Brain microvascular endothelial cell (primary cell): Measurements from ENCODE around the gene FGF8.

Experiments used
- DNase-seq: peaks from one replicate; pipeline ENCODE4 v3.0.0-alpha.2; 2020
- H3K27ac ChIP-seq: fragments of 250-450 bp; sonication (Bioruptor Pico); 2 replicates; pipeline ENCODE4 v1.5.1; 2020; ENCODE audit warnings: mild to moderate bottlenecking, moderate library complexity
- H3K27me3 ChIP-seq: fragments of 250-450 bp; sonication (Bioruptor Pico); replicated peaks from 2 replicates; pipeline ENCODE4 v1.5.1; 2020; ENCODE audit warnings: mild to moderate bottlenecking
- H3K36me3 ChIP-seq: fragments of 250-450 bp; sonication (Bioruptor Pico); replicated peaks from 2 replicates; pipeline ENCODE4 v1.5.1; 2020; ENCODE audit warnings: mild to moderate bottlenecking
- H3K4me3 ChIP-seq: 2 replicates; pipeline ENCODE4 v1.5.1; 2011; ENCODE audit warnings: low read depth, mild to moderate bottlenecking, control low read depth, low read length, moderate library complexity
- CTCF ChIP-seq: IDR thresholded peaks from 2 replicates; pipeline ENCODE4 v1.5.1; 2011; ENCODE audit warnings: low read depth, mild to moderate bottlenecking, moderate library complexity, low read length, control low read depth, inconsistent platforms; ENCODE audit errors: missing control alignments
- in situ Hi-C: cut with HindIII; loops from 2 replicates; pipeline ENCODE4 v1.10.0; 2017; ENCODE audit warnings: low sequenced_read_pairs, low pct_ligation_motif_present

Gene FGF8

GRCh38 chr10:101748496-101748895, 27.4 kb downstream of the FGF8 start:
- TF ChIP-seq CTCF = no peak
- H3K4me3 ChIP-seq = no peak overlapping the region
- no peak overlapping the region for H3K27ac ChIP-seq
- no peaks in the 10 kb centered on the region for H3K27me3 ChIP-seq
- H3K36me3 ChIP-seq = no peaks in the 10 kb centered on the region
- in situ Hi-C loops = no loop called here
- no peak for DNase-seq

- DNase-seq = no peak
- in situ Hi-C loops = no loop called here
- no peak overlapping the region for H3K4me3 ChIP-seq
- no peak for TF ChIP-seq CTCF
- H3K27me3 ChIP-seq = peaks cover 3% of the 10 kb centered on the region
- no peaks in the 10 kb centered on the region for H3K36me3 ChIP-seq
- H3K27ac ChIP-seq = no peak overlapping the region
Measured at GRCh38 chr10:101745074-101745696, 30.7 kb downstream of the FGF8 start.

- Histone ChIP-seq H3K36me3 (no peaks in the 10 kb centered on the region), H3K27me3 (peaks cover 3% of the 10 kb centered on the region)
- TF ChIP-seq CTCF = no peak
Measured at GRCh38 chr10:101744267-101744666, 31.6 kb downstream of the FGF8 start.

GRCh38 chr10:101741938-101742337, 34.0 kb downstream of the FGF8 start:
- in situ Hi-C loops = no loop called here
- TF ChIP-seq CTCF = no peak
- Histone ChIP-seq H3K4me3 (no peak overlapping the region), H3K36me3 (no peaks in the 10 kb centered on the region), H3K27ac (no peak overlapping the region), H3K27me3 (peaks cover 3% of the 10 kb centered on the region)
- DNase-seq = no peak

More at GRCh38 chr10:101744267-101744666, 31.6 kb downstream of the FGF8 start:
- DNase-seq = no peak
- H3K27ac ChIP-seq = no peak overlapping the region
- in situ Hi-C loops = no loop called here
- H3K4me3 ChIP-seq = no peak overlapping the region

- DNase-seq = no peak
- H3K27ac ChIP-seq = no peak overlapping the region
- peaks cover 5% of the 10 kb centered on the region for H3K27me3 ChIP-seq
- no peak overlapping the region for H3K4me3 ChIP-seq
- H3K36me3 ChIP-seq = no peaks in the 10 kb centered on the region
- no peak for TF ChIP-seq CTCF
- in situ Hi-C loops = no loop called here
Measured at GRCh38 chr10:101736666-101737065, 39.2 kb downstream of the FGF8 start.

- no peak overlapping the region for H3K27ac ChIP-seq
- no peaks in the 10 kb centered on the region for H3K36me3 ChIP-seq
- DNase-seq = no peak
- H3K27me3 ChIP-seq = peaks cover 2% of the 10 kb centered on the region
- in situ Hi-C loops = no loop called here
- no peak for TF ChIP-seq CTCF
- H3K4me3 ChIP-seq = no peak overlapping the region
Measured at GRCh38 chr10:101732096-101732495, 43.8 kb downstream of the FGF8 start.
